Right hindlimb (tissue), 1 donor: ENCODE results near the gene CATSPER1.

Experiments
- DNase-seq: peaks from one replicate; pipeline ENCODE4 v3.0.0-alpha.2; 2018

CATSPER1 gene

DNA sequence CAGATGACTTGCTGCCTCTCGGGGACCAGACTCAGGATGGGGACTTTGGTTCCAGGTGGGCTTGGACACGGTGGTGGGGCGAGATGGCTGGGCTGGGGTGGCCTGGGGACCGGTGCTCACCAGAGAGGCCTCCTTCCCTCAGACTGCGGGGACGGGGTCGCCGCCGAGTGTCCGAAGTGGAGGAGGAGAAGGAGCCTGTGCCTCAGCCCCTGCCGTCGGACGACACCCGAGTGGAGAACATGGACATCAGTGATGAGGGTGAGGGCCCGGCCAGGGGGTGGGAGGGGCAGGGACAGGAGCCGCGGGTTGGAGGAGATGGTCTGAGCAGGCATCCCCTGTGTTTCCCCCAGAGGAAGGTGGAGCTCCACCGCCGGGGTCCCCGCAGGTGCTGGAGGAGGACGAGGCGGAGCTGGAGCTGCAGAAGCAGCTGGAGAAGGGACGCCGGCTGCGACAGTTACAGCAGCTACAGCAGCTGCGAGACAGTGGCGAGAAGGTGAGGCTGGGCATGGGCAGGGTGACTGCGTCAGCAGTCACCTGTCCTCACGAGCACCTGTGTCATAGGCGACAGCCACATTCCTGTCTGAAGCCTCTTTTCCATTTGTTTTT is 58.8 kb downstream of the CATSPER1 start:
- DNase-seq = no peak
